ENCODE data around the gene ERP29.
"Not testable (repeated sequence)": the region's sequence is repeated elsewhere in the genome, so short reads cannot be mapped to it uniquely, and the experiment has no call there.

Gene ERP29

GRCh38 chr12:111997300-111997699 is 15.9 kb upstream of the ERP29 start:
- Histone ChIP-seq H3K9ac (no peak overlapping the region), H3K4me3 (no peak overlapping the region), H3K27me3 (peaks cover 0 to 95% (median 0%) of the 10 kb centered on the region in 11 experiments; a peak in 8 of 22 replicates), H3K36me3 (no peaks in the 10 kb centered on the region), H3K9me3 (replicated peaks in 1 of 11) (no peaks in the 10 kb centered on the region; a peak in 1 of 22 replicates), H3K4me1 (peaks cover 47 to 97% (median 76%) of the 10 kb centered on the region in 10 experiments), H3K4me2 (peak overlapping the region in 7 of 11 experiments; percentile 31 to 96 (median 58); a peak in 14 of 22 replicates), H4K20me1 (peaks cover 0 to 31% (median 0%) of the 10 kb centered on the region in 11 experiments; a peak in 6 of 22 replicates), H3K27ac (no peak overlapping the region)
- no peak for TF ChIP-seq Cebpa-rat (IDR thresholded peaks at IDR 0.05)

GRCh38 chr12:111998015-111998414 is 15.2 kb upstream of the ERP29 start:
- H3K27me3 ChIP-seq, result peaks cover 0 to 94% (median 0%) of the 10 kb centered on the region in 11 experiments; a peak in 8 of 22 replicates
- no peaks in the 10 kb centered on the region for H3K36me3 ChIP-seq
- H3K9ac ChIP-seq, result no peak overlapping the region
- peak overlapping the region in 3 of 11 experiments; percentile 0 to 42 (median 19); a peak in 4 of 22 replicates for H3K4me2 ChIP-seq
- H3K4me1 ChIP-seq, result peaks cover 43 to 96% (median 75%) of the 10 kb centered on the region in 10 experiments
- no peak overlapping the region for H3K4me3 ChIP-seq
- no peaks in the 10 kb centered on the region; a peak in 1 of 22 replicates for H3K9me3 ChIP-seq (replicated peaks in 1 of 11)
- H4K20me1 ChIP-seq, result peaks cover 0 to 33% (median 0%) of the 10 kb centered on the region in 11 experiments; a peak in 6 of 22 replicates
- TF ChIP-seq Cebpa-rat (IDR thresholded peaks at IDR 0.05), result no peak
- H3K27ac ChIP-seq, result no peak overlapping the region

GRCh38 chr12:111999129-111999528 is 14.1 kb upstream of the ERP29 start:
- H3K9ac ChIP-seq; H3K36me3 ChIP-seq; H3K9me3 ChIP-seq (replicated peaks in 1 of 11); H3K4me3 ChIP-seq; H3K27ac ChIP-seq: not testable (repeated sequence)
- H3K4me1 ChIP-seq, result peaks cover 32 to 85% (median 65%) of the 10 kb centered on the region in 10 experiments
- peaks cover 0 to 23% (median 0%) of the 10 kb centered on the region in 11 experiments; a peak in 6 of 22 replicates for H4K20me1 ChIP-seq
- H3K27me3 ChIP-seq, result peaks cover 0 to 94% (median 0%) of the 10 kb centered on the region in 11 experiments; a peak in 8 of 22 replicates
- peak overlapping the region in 4 of 11 experiments; percentile 11 to 40 (median 22); a peak in 4 of 22 replicates for H3K4me2 ChIP-seq

GRCh38 chr12:112000820-112001219 is 12.4 kb upstream of the ERP29 start:
- Histone ChIP-seq H3K27ac (no peak overlapping the region), H3K4me1 (peaks cover 26 to 81% (median 55%) of the 10 kb centered on the region in 10 experiments), H3K4me3 (no peak overlapping the region; a peak in 1 of 20 replicates), H3K4me2 (peak overlapping the region in 10 of 11 experiments; percentile 0 to 85 (median 78); a peak in 17 of 22 replicates), H4K20me1 (peaks cover 0 to 20% (median 0%) of the 10 kb centered on the region in 11 experiments; a peak in 6 of 22 replicates), H3K36me3 (no peaks in the 10 kb centered on the region; a peak in 1 of 22 replicates), H3K9me3 (replicated peaks in 1 of 11) (no peaks in the 10 kb centered on the region), H3K9ac (peak overlapping the region in 3 of 11 experiments; percentile 7 to 40 (median 25); a peak in 2 of 22 replicates), H3K27me3 (peaks cover 0 to 97% (median 0%) of the 10 kb centered on the region in 11 experiments; a peak in 8 of 22 replicates)
- no peak for TF ChIP-seq Cebpa-rat (IDR thresholded peaks at IDR 0.05)

GRCh38 chr12:112001576-112001975 is 11.7 kb upstream of the ERP29 start:
- H3K27ac ChIP-seq, result peak overlapping the region in 1 of 11 experiments; percentile 50; a peak in 2 of 22 replicates
- peaks cover 31 to 81% (median 56%) of the 10 kb centered on the region in 10 experiments for H3K4me1 ChIP-seq
- peak overlapping the region; percentile 62 to 85 (median 78); a peak in 21 of 22 replicates for H3K4me2 ChIP-seq
- peaks cover 0 to 23% (median 0%) of the 10 kb centered on the region in 11 experiments; a peak in 6 of 22 replicates for H4K20me1 ChIP-seq
- peaks cover 0 to 98% (median 0%) of the 10 kb centered on the region in 11 experiments; a peak in 8 of 22 replicates for H3K27me3 ChIP-seq
- no peaks in the 10 kb centered on the region for H3K9me3 ChIP-seq (replicated peaks in 1 of 11)
- no peak for TF ChIP-seq Cebpa-rat (IDR thresholded peaks at IDR 0.05)
- H3K4me3 ChIP-seq, result no peak overlapping the region
- H3K36me3 ChIP-seq, result no peaks in the 10 kb centered on the region; a peak in 1 of 22 replicates
- H3K9ac ChIP-seq, result peak overlapping the region in 1 of 11 experiments; percentile 25; a peak in 2 of 22 replicates

GRCh38 chr12:112004041-112004440 is 9.2 kb upstream of the ERP29 start:
- Histone ChIP-seq H3K9me3 (replicated peaks in 1 of 11) (no peaks in the 10 kb centered on the region), H3K4me3 (no peak overlapping the region), H3K4me2 (no peak overlapping the region), H3K27me3 (peaks cover 0 to 98% (median 0%) of the 10 kb centered on the region in 11 experiments; a peak in 8 of 22 replicates), H3K4me1 (peaks cover 31 to 82% (median 67%) of the 10 kb centered on the region in 10 experiments), H4K20me1 (peaks cover 0 to 23% (median 0%) of the 10 kb centered on the region in 11 experiments; a peak in 6 of 22 replicates), H3K9ac (no peak overlapping the region), H3K27ac (no peak overlapping the region), H3K36me3 (no peaks in the 10 kb centered on the region; a peak in 1 of 22 replicates)
- TF ChIP-seq Cebpa-rat (IDR thresholded peaks at IDR 0.05), result no peak

GRCh38 chr12:112005419-112006395 is 7.5 kb upstream of the ERP29 start:
- Histone ChIP-seq H3K4me1 (peaks cover 29 to 74% (median 57%) of the 10 kb centered on the region in 10 experiments), H3K27me3 (peaks cover 0 to 97% (median 0%) of the 10 kb centered on the region in 11 experiments; a peak in 8 of 22 replicates), H3K4me2 (peak overlapping the region; percentile 33 to 79 (median 62)), H3K9me3 (replicated peaks in 1 of 11) (peaks cover 0 to 7% (median 4%) of the 10 kb centered on the region in 11 experiments; a peak in 12 of 22 replicates), H3K36me3 (peaks cover 0 to 7% (median 5%) of the 10 kb centered on the region in 11 experiments; a peak in 8 of 22 replicates), H4K20me1 (peaks cover 0 to 20% (median 0%) of the 10 kb centered on the region in 11 experiments; a peak in 6 of 22 replicates), H3K9ac (no peak overlapping the region), H3K27ac (peak overlapping the region in 2 of 11 experiments; percentile 10 to 48; a peak in 3 of 22 replicates), H3K4me3 (no peak overlapping the region)
- TF ChIP-seq Cebpa-rat (IDR thresholded peaks at IDR 0.05), result no peak

GRCh38 chr12:112007945-112008344 is 5.3 kb upstream of the ERP29 start:
- Histone ChIP-seq H3K4me2 (peak overlapping the region; percentile 21 to 66 (median 55); a peak in 19 of 22 replicates), H3K4me1 (peaks cover 24 to 73% (median 54%) of the 10 kb centered on the region in 10 experiments), H4K20me1 (peaks cover 0 to 13% (median 0%) of the 10 kb centered on the region in 11 experiments; a peak in 5 of 22 replicates), H3K4me3 (no peak overlapping the region), H3K9me3 (replicated peaks in 1 of 11) (peaks cover 0 to 15% (median 9%) of the 10 kb centered on the region in 11 experiments; a peak in 13 of 22 replicates), H3K27me3 (peaks cover 0 to 78% (median 0%) of the 10 kb centered on the region in 11 experiments; a peak in 8 of 22 replicates), H3K9ac (peak overlapping the region in 3 of 11 experiments; percentile 6 to 52 (median 49); a peak in 5 of 22 replicates), H3K36me3 (peaks cover 0 to 13% (median 9%) of the 10 kb centered on the region in 11 experiments; a peak in 8 of 22 replicates), H3K27ac (peak overlapping the region in 4 of 11 experiments; percentile 2 to 48 (median 10); a peak in 4 of 22 replicates)
- no peak for TF ChIP-seq Cebpa-rat (IDR thresholded peaks at IDR 0.05)

All from BLaER1 treated with 17β-estradiol and CSF1 and Interleukin-3, amounts not matched to agents 10 nM and 100 nM (cell line).